HL-60/S4 treated with retinoic acid at 250 ng/mL for 4 days and 3 days (cell line): ENCODE measurements around the gene DPYSL3.

Experiments
- in situ Hi-C: fragments of 300-500 bp; cut with MboI; formaldehyde crosslinking; loops from 2 replicates; pipeline ENCODE4 v1.7.0; 2022; ENCODE audit warnings: low sequenced_read_pairs

Gene DPYSL3

GRCh38 chr5:147515269-147515668 is 5.4 kb upstream of the DPYSL3 start:
- in situ Hi-C loops, result no loop called here

GRCh38 chr5:147512659-147513379 is 3.0 kb upstream of the DPYSL3 start:
- in situ Hi-C loops, result no loop called here

DNA sequence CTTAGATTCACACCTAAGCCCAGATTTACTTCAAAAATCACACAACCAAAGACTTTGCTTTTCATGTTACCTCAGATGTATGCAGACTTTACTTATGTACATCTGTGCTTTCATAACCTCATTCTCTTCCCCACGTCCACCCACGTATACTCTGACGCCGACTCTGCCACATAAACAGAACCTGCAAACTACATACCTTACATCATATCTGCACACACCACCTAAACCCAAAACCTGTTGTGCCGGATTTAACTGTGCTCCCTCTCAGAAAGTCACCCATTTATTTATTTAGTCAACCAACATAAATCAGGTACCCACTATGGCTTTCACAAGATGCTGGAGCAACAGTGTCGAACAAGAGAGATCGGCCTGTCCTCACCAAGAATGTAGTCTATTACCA is 1.0 kb upstream of the DPYSL3 start:
- in situ Hi-C loops, result no loop called here

DNA sequence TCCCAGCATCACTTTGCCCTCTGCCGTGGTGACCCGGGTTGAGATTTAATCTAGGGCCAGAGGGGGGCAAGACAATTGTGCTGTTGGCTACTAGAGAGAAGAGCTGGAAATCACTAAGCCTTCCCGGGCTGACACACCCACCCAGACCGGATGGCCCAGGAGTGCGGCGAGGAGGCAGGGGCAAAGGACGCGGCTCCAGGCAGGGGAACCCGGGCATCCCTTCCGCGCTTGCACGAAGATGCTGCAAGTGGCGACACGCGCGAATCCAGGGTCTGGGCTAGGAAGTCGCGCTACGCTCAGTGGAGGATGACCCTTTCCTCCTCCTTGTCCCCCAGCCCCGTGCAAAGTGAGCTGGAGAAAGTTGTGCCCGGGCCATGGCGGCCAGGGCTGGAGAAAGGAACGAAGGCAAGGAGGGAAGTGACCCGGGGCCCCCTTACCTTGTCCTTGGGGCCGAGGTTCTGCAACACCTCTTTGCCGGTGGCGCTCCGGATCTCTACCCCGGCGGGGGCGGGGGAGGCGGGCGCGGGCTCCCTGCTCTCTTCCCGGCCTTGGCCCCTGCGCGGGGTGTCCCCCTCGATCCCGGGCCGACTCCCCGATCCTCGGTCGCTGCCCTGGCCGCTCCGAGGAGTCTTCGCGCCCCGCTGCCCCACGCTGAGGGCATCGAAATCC is 693 bp downstream of the DPYSL3 start:
- in situ Hi-C loops, result no loop called here

GRCh38 chr5:147508711-147509040 is 1.2 kb downstream of the DPYSL3 start:
- in situ Hi-C loops, result no loop called here

DNA sequence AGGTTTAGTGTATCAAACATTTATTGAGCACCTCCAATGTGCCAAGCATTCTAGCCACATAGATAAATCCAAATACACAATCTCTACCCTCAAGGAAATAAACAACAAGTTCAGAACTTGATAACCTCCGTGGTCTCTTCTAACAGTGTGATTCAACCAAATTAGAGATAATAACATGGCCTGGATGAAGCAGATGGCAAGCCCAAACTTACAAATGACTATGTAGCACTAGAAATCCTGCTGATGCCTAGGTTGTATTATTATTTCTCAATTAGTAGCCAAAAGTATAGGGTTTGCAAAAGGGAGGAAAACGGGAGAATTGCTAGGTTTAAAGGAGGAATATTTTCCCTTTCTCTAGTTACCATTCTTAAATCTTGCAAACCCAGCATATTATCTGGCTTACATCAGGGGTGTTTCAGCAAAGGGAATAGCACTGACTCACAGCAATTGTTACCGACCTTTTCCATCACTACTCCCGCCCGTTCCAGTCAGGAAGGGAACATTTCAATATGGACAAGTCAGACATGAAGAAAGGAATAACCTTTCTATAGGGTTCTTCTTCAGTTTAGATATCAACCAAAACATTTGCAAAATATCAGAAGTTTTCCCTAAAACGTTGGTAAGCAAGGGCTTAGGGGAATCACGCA is 2.3 kb downstream of the DPYSL3 start:
- in situ Hi-C loops, result no loop called here

DNA sequence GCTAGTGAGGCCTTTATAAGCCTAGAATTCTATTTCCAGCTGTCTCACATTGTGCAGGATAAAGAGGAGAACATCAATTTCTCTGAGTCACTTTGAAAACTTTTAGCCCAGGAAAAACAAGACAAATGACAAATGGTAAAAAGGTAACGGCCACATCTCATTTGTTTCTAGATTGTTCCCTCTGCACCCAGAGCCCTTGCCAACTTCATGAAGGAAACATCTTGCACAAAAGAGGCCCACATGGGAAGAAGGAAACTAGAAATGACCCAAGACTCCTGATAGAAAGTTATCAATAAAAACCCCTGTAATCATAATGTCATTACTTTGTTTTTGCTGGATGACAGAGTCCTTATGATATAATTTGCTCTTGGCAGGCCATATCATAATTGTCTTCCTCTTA is 5.3 kb downstream of the DPYSL3 start:
- in situ Hi-C loops, result no loop called here

- in situ Hi-C loops, result no loop called here
These were observed 5.9 kb downstream of the DPYSL3 start for GRCh38 chr5:147504011-147504410.

DNA sequence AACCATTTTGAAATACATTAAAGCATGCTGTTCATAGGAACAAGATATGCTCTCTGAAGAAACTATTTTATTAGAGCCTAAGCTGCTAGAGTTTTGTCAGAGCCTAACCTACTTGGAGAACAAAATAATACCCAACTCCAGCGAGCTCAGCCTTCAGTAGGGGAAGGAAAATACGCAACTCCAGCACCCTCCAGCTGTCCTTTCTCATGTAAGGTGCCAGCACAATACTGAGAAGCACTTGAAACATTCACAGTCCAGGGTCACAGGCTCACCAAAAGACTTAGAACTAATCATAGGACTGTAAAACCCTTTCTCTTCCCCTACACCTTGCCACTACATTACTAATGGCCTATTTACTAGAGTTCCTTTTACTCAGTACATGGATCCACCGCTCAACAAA is 18.9 kb downstream of the DPYSL3 start:
- in situ Hi-C loops, result no loop called here

DNA sequence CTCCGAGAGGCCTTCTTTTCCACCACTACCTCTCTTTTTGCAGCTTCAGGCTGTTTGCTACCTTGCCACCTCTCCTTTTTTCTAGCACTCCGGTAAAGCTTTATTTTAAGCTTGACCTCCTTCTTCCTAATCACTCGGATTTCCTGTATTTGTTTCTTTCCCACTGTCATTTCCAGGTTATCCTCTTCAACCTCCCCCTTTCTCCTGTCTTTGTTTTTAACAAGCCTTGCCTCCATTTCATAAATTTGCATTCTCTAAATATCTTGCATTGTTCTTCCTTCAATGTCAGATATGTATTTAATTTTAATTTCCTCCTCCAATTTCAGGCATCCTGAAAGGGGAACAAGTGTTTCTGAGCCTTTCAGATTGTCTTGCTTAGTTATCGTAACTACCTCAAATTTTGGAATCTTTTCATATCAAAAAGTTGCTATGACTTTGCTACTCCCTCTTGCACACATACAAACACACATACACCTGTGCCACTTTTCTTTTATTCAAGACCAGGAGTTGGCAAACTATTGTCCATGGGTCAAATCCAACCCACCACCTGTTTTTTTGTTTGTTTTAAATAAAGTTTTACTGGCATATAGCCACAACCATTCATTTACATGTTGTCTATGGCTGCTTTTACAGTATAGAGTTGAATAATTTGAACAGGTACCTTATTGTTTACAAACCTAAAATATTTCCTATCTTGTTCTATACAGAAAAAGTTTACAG is 22.7 kb downstream of the DPYSL3 start:
- in situ Hi-C loops, result no loop called here

DNA sequence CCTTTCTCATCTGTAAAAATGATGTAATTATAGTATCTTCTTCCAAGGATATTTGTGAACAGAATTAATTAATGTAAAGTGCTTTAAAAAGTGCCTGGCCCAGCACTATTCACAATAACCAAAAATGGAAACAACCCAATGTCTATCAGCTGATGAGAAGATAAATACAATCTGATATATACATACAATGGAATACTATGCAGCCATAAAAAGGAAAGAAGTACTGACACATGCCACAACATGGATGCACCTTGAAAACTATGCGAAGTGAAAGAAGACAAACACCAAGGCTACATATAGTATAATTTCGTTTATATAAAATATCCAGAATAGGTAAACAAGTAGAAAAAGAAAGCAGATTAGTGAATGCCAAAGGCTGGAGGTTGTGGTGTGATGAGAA is 24.1 kb downstream of the DPYSL3 start:
- in situ Hi-C loops, result no loop called here

DNA sequence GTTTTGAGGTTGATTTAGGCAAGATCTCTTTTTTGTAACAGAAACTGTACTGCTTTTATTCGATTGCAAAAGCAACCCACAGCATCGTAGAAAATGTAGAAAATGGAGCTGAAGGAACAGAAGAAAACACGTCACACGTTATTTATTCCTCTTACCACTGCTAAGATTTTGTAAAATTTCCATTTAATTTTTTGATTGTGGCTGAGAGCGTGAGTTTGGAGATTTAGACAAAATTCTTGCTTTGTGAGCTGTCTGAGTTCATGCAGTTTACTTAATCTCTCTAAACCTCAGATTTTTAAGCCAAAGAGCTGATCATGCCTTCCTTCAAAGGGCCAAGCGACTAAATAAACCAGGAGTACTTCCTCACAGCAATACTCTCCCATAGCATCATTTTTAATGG is 24.8 kb downstream of the DPYSL3 start:
- in situ Hi-C loops, result no loop called here

GRCh38 chr5:147484708-147485020 is 25.2 kb downstream of the DPYSL3 start:
- in situ Hi-C loops, result no loop called here

- in situ Hi-C loops, result no loop called here
These were observed 25.7 kb downstream of the DPYSL3 start for GRCh38 chr5:147483961-147484707.

- in situ Hi-C loops, result no loop called here
These were observed 26.6 kb downstream of the DPYSL3 start for GRCh38 chr5:147483188-147483790.

- in situ Hi-C loops, result no loop called here
These were observed 27.1 kb downstream of the DPYSL3 start for GRCh38 chr5:147482706-147483180.

GRCh38 chr5:147481874-147482705 is 27.8 kb downstream of the DPYSL3 start:
- in situ Hi-C loops, result no loop called here

- in situ Hi-C loops, result no loop called here
These were observed 28.5 kb downstream of the DPYSL3 start for GRCh38 chr5:147481376-147481775.

DNA sequence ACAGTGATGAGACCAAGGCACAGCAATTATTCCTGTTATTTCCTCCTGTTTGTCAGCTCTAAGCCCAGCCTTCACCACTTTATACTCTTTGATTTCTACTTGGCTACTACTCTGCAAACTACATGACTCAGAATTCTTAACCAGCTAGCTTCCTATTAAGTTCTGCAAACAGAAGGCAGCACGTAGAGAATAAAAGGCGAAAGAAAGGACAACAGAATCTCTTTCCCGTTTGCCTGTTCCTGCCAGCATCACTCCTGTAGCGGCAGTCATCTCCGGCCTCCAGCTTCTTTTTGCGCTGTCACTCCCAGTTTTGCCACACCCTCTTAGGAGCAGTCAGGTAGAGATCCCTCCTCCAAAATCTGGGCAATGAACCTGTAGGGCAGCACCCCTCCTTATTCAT is 29.9 kb downstream of the DPYSL3 start:
- in situ Hi-C loops, result no loop called here

- in situ Hi-C loops, result no loop called here
These were observed 30.4 kb downstream of the DPYSL3 start for GRCh38 chr5:147479444-147479843.
